ENCODE measurements around the gene SHB. TPM values are rescaled to one million over a fixed set of nuclear protein-coding genes. Genes with fewer than 3 reads are reported as not detected.

The SHB gene
- total RNA-seq, 1 donor = 19.9 TPM

- no peak for TF ChIP-seq CTCF (IDR thresholded peaks at IDR 0.05; ENCODE audit: insufficient read depth, low read depth, low read length)
- H3K4me3 ChIP-seq (ENCODE audit: low read depth, low read length) = no peak overlapping the region
- no peak for DNase-seq (ENCODE audit: low read depth)
These were observed 9.6 kb downstream of the SHB start for GRCh38 chr9:38059233-38059936.

GRCh38 chr9:38058452-38059232 lies 10.4 kb downstream of the SHB start:
- no peak for DNase-seq (ENCODE audit: low read depth)
- H3K4me3 ChIP-seq (ENCODE audit: low read depth, low read length) = no peak overlapping the region
- TF ChIP-seq CTCF (IDR thresholded peaks at IDR 0.05; ENCODE audit: insufficient read depth, low read depth, low read length) = no peak

- no peak for DNase-seq (ENCODE audit: low read depth)
- TF ChIP-seq CTCF (IDR thresholded peaks at IDR 0.05; ENCODE audit: insufficient read depth, low read depth, low read length) = no peak
- H3K4me3 ChIP-seq (ENCODE audit: low read depth, low read length) = no peak overlapping the region
These were observed 11.4 kb downstream of the SHB start for GRCh38 chr9:38057416-38058195.

GRCh38 chr9:38054653-38055052 lies 14.4 kb downstream of the SHB start:
- DNase-seq (ENCODE audit: low read depth) = no peak
- no peak overlapping the region for H3K4me3 ChIP-seq (ENCODE audit: low read depth, low read length)
- no peak for TF ChIP-seq CTCF (IDR thresholded peaks at IDR 0.05; ENCODE audit: insufficient read depth, low read depth, low read length)

GRCh38 chr9:38053697-38054461 lies 15.1 kb downstream of the SHB start:
- H3K4me3 ChIP-seq (ENCODE audit: low read depth, low read length) = no peak overlapping the region
- DNase-seq (ENCODE audit: low read depth) = no peak
- TF ChIP-seq CTCF (IDR thresholded peaks at IDR 0.05; ENCODE audit: insufficient read depth, low read depth, low read length) = no peak
